ENCODE measurements around the gene KCNT1.

DNA sequence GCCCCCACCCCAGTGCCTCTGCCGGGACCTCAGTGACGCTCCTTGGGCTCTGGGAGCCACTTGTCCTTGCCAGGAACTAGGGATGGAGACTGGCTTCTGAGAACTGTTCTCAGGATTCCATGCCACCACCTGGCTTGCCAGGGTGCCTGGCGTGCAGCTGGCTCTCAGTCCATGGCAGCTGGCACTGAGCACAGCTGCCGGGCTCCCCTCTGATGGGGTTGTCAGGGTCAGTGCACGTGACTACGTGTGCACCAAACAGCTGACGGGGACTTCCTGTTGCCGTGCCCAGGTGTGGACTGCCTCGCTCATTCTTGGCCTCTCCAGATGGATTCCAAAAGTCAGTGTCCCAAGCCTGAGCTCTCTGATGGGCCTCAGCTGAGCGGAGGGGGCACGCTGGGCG is 9.4 kb downstream of the KCNT1 start:
- TF ChIP-seq EZH2 (IDR thresholded peaks at IDR 0.05; ENCODE audit: borderline replicate concordance, low read depth, low read length, severe bottlenecking): no peak
- TF ChIP-seq POLR2A (IDR thresholded peaks at IDR 0.05; ENCODE audit: low read depth, low read length): no peak
- TF ChIP-seq, protein P1, sequence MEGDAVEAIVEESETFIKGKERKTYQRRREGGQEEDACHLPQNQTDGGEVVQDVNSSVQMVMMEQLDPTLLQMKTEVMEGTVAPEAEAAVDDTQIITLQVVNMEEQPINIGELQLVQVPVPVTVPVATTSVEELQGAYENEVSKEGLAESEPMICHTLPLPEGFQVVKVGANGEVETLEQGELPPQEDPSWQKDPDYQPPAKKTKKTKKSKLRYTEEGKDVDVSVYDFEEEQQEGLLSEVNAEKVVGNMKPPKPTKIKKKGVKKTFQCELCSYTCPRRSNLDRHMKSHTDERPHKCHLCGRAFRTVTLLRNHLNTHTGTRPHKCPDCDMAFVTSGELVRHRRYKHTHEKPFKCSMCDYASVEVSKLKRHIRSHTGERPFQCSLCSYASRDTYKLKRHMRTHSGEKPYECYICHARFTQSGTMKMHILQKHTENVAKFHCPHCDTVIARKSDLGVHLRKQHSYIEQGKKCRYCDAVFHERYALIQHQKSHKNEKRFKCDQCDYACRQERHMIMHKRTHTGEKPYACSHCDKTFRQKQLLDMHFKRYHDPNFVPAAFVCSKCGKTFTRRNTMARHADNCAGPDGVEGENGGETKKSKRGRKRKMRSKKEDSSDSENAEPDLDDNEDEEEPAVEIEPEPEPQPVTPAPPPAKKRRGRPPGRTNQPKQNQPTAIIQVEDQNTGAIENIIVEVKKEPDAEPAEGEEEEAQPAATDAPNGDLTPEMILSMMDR (IDR thresholded peaks at IDR 0.05; ENCODE audit: extremely low read depth in 1 of 2, insufficient read depth in 1 of 2, low read depth in 1 of 2, low read length in 2 of 2): no peak
- TF ChIP-seq POLR2AphosphoS5 (IDR thresholded peaks at IDR 0.05; ENCODE audit: insufficient read depth, low read depth, low read length): no peak
- TF ChIP-seq, protein P2, sequence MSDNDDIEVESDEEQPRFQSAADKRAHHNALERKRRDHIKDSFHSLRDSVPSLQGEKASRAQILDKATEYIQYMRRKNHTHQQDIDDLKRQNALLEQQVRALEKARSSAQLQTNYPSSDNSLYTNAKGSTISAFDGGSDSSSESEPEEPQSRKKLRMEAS (IDR thresholded peaks at IDR 0.05; ENCODE audit: insufficient read depth, insufficient read length): no peak
- no peak for TF ChIP-seq MYC (IDR thresholded peaks at IDR 0.05; ENCODE audit: low read depth, low read length)
